Stomach smooth muscle (tissue), 2 donors: ENCODE data around the gene IL32.
A peak's percentile ranks its signal among the peaks of the same experiment; 100 is the strongest.
"Not testable (repeated sequence)": the region's sequence is repeated elsewhere in the genome, so short reads cannot be mapped to it uniquely, and the experiment has no call there.

ENCODE experiments used
- H3K27ac ChIP-seq: one replicate; pipeline ENCODE4 v1.7.0; 2013; ENCODE audit warnings: mild to moderate bottlenecking, low read length, inconsistent platforms
- H3K27me3 ChIP-seq, 2 donors: one replicate each; pipeline ENCODE4 v1.7.0; 2013; ENCODE audit warnings: low read length in 2 of 2; ENCODE audit not compliant: insufficient read depth in 2 of 2, control insufficient read depth in 1 of 2
- H3K36me3 ChIP-seq, 2 donors: one replicate each; pipeline ENCODE4 v1.7.0; 2013; ENCODE audit warnings: low read length in 2 of 2; ENCODE audit not compliant: control insufficient read depth in 2 of 2, insufficient read depth in 2 of 2
- H3K4me1 ChIP-seq: one replicate; pipeline ENCODE4 v1.7.0; 2013; ENCODE audit warnings: low read length; ENCODE audit not compliant: control insufficient read depth, insufficient read depth
- H3K4me3 ChIP-seq, 2 donors: one replicate each; pipeline ENCODE4 v1.7.0; 2013; ENCODE audit warnings: low read length in 2 of 2
- H3K9ac ChIP-seq, 2 donors: one replicate each; pipeline ENCODE4 v1.7.0; 2013; ENCODE audit warnings: low read length in 2 of 2, mild to moderate bottlenecking in 1 of 2
- H3K9me3 ChIP-seq, 2 donors: one replicate each; pipeline ENCODE4 v1.7.0; 2013; ENCODE audit warnings: low read length in 2 of 2; ENCODE audit not compliant: control insufficient read depth in 2 of 2
- donor health status: healthy.
- donor health status: Pancreatic carcinoma.

Gene IL32

GRCh38 chr16:3074860-3075522, 9.6 kb downstream of the IL32 start:
- H3K36me3 ChIP-seq, result no peaks in the 10 kb centered on the region
- H3K4me3 ChIP-seq, result no peak overlapping the region
- H3K9me3 ChIP-seq, result no peaks in the 10 kb centered on the region
- peaks cover 0 to 8% of the 10 kb centered on the region in 2 donors for H3K27me3 ChIP-seq
- no peak overlapping the region for H3K27ac ChIP-seq
- no peak overlapping the region for H3K9ac ChIP-seq
- no peaks in the 10 kb centered on the region for H3K4me1 ChIP-seq

- Histone ChIP-seq H3K4me1 (no peaks in the 10 kb centered on the region), H3K9me3 (no peaks in the 10 kb centered on the region), H3K36me3 (no peaks in the 10 kb centered on the region), H3K4me3 (no peak overlapping the region), H3K27me3 (peaks cover 0 to 8% of the 10 kb centered on the region in 2 donors), H3K27ac (no peak overlapping the region), H3K9ac (no peak overlapping the region)
Measured at GRCh38 chr16:3075523-3075915, 10.1 kb downstream of the IL32 start.

- H3K4me1 ChIP-seq, H3K9ac ChIP-seq, H3K4me3 ChIP-seq, H3K36me3 ChIP-seq, H3K9me3 ChIP-seq, H3K27me3 ChIP-seq, H3K27ac ChIP-seq: not testable (repeated sequence)
Measured at GRCh38 chr16:3075946-3076345, 10.5 kb downstream of the IL32 start.

- Histone ChIP-seq H3K4me1 (no peaks in the 10 kb centered on the region), H3K4me3 (no peak overlapping the region), H3K27ac (no peak overlapping the region)
Measured at GRCh38 chr16:3076577-3076976, 11.1 kb downstream of the IL32 start.

GRCh38 chr16:3080024-3080423, 14.6 kb downstream of the IL32 start:
- H3K36me3 ChIP-seq, result no peaks in the 10 kb centered on the region
- no peak overlapping the region for H3K27ac ChIP-seq
- H3K4me1 ChIP-seq, result no peaks in the 10 kb centered on the region
- H3K9me3 ChIP-seq, result no peaks in the 10 kb centered on the region
- H3K9ac ChIP-seq, result no peak overlapping the region
- no peaks in the 10 kb centered on the region for H3K27me3 ChIP-seq
- no peak overlapping the region for H3K4me3 ChIP-seq

More at GRCh38 chr16:3076577-3076976, 11.1 kb downstream of the IL32 start:
- no peak overlapping the region for H3K9ac ChIP-seq
- no peaks in the 10 kb centered on the region for H3K36me3 ChIP-seq
- H3K9me3 ChIP-seq, result no peaks in the 10 kb centered on the region
- H3K27me3 ChIP-seq, result peaks cover 0 to 8% of the 10 kb centered on the region in 2 donors

GRCh38 chr16:3081957-3082356, 16.5 kb downstream of the IL32 start:
- H3K36me3 ChIP-seq, H3K4me1 ChIP-seq, H3K27ac ChIP-seq, H3K27me3 ChIP-seq, H3K4me3 ChIP-seq, H3K9ac ChIP-seq, H3K9me3 ChIP-seq: not testable (repeated sequence)

- not testable (repeated sequence) for H3K27ac ChIP-seq, H3K4me1 ChIP-seq, H3K9ac ChIP-seq, H3K4me3 ChIP-seq, H3K9me3 ChIP-seq, H3K27me3 ChIP-seq, H3K36me3 ChIP-seq
Measured at GRCh38 chr16:3083408-3083807, 18.0 kb downstream of the IL32 start.

- Histone ChIP-seq H3K4me3 (no peak overlapping the region), H3K9me3 (no peaks in the 10 kb centered on the region), H3K27me3 (no peaks in the 10 kb centered on the region), H3K36me3 (no peaks in the 10 kb centered on the region), H3K9ac (no peak overlapping the region), H3K4me1 (peaks cover 3% of the 10 kb centered on the region), H3K27ac (no peak overlapping the region)
Measured at GRCh38 chr16:3084491-3084890, 19.1 kb downstream of the IL32 start.

- Histone ChIP-seq H3K9me3 (no peaks in the 10 kb centered on the region), H3K4me3 (no peak overlapping the region), H3K9ac (no peak overlapping the region), H3K36me3 (no peaks in the 10 kb centered on the region), H3K4me1 (peaks cover 3% of the 10 kb centered on the region), H3K27ac (no peak overlapping the region), H3K27me3 (no peaks in the 10 kb centered on the region)
Measured at GRCh38 chr16:3084969-3085670, 19.7 kb downstream of the IL32 start.

- Histone ChIP-seq H3K27me3 (no peaks in the 10 kb centered on the region), H3K27ac (no peak overlapping the region), H3K4me3 (peak overlapping the region in 1 of 2 donors; percentile 29), H3K4me1 (peaks cover 3% of the 10 kb centered on the region), H3K9ac (no peak overlapping the region), H3K36me3 (no peaks in the 10 kb centered on the region), H3K9me3 (no peaks in the 10 kb centered on the region)
Measured at GRCh38 chr16:3085868-3086595, 20.6 kb downstream of the IL32 start.
